Fibroblast of skin of right quadriceps (primary cell): ENCODE results near the gene TRAF4.
"Not testable (repeated sequence)": the region's sequence is repeated elsewhere in the genome, so short reads cannot be mapped to it uniquely, and the experiment has no call there.

Source experiments
- DNase-seq: peaks from one replicate; pipeline ENCODE4 v3.0.0-alpha.2; 2013

Gene TRAF4

DNA sequence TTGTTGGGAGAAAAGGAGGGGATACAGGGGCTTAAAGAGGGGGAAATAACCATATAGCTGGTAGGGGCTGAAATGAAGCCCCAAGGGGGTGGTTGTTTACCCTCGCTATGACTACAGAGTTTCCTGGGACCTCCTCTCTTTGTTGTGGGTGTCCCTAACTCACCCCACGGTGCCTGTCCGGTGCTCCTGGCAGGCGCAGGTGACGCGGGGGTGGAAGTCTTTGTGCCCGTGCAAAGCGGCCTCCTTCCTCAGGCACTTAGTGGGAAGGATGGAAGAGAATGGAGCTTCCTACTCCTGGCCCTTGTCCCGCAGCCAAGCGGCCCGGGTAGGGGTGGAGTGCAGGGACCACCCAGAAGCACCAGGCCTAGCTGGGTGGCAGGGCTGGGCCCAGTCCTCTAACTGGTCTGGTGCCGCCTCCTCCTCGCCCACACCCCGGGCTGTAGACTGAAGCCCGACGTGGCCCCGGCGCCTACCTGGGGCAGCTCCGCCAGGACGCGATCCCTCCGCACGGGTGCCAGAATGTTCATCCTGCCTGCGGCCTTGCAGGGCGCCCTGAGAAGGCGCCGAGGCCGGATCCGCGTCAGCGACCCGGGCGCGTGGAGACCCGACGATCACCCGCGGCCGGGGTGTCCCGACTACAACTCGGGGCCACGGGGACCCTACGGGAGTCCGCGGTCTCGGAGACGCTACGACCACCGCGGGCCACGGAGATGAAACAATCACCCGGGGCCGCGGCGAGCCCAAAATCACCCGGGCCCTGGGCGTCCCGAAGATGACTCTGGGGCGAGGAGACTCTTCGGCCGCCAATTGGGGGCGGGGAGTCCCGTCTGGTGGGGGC, 26.9 kb upstream of the TRAF4 start:
- DNase-seq, result peak; percentile 28

DNA sequence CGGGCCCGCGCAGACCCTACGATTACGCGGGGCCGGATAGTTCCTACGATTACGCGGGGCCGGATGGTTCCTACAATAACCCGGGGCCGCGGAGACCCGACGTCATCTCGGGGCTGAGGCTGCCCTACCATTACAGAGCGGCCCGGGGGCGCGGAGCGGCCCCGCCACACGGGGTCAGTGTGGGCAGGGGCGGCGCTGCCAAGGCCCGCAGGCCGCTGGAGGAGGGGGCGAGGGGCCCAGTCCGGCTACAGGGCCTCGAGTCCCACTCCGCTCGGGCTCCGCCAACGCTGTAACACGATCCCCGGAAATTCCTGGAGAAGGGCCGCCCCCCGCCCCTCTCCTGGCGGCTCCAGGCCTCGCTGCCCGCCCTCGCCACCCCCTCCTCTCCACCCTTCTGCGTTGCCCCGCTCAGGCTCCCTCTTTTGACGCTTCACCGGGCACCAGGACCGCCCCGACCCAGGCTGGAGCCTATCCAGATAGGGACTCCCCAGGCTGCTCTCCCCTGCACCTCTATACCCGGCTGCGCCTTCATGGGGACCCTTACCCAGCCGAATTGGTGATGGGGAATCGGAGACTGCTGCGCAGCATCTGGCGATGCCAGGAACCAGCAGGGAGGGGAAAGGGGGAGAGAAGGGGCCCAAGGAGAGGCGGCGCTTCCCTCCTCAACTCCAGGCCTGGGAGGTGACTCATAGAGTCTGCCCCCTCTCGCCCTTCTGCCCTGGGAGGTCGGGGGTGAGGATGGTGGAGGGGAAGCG, 26.1 kb upstream of the TRAF4 start, which contains the start of gene RAB34:
Gene RAB34, minus strand, starts transcription at position 291 of the 755 bp plus-strand sequence. CDS start 602 bp downstream, outside the sequence.
- DNase-seq, result peak; percentile 93

DNA sequence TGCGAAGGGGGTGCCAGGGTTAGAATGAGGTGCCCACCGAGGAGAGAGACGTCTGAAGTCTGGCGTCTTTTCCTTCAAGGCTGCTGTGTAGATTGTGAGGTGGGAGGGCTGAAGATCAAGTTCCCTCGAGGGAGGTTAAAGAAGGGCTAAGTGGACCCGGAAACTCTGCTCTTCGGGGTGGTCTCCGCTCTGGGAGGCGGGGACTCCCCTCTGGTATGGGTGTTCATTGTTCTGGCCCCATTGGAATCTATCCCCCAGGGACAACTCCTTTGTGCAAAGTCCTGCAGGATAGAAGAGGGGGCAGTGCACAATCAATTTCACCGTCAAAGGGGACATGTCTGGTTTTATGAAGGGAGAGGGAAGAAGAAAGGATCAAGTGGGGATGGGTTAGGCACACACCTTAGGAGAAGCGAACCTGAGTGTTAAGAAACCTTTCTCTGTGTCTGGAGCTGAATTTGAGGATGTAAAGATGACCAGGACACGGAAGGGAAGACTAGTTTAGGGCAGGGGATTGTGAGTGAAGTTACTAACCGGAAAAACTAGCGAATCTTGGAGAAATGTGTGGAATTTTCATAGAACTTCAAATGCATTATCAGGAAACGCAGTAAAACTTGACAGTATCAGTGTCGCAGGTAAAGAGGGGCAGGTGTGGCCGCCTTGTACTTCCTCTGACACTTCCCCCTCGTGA, 25.3 kb upstream of the TRAF4 start:
- peak; percentile 57 for DNase-seq

DNA sequence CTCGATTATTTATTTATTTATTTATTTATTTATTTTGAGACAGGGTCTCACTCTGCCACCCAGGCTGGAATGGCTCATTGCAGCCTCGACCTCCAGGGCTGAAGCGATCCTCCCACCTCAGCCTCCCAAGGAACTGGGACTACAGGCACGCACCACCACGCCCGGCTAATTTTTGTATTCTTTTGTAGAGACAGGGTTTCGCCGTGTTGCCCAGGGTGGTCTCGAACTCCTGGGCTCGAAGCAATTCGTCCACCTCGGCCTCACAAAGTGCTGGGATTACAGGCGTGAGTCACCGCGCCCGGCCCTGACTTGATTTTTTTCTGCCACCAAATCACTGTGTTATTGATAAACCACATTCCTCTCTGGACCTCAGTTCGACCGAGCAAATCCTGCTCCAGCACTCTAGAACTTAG, 24.8 kb upstream of the TRAF4 start:
- DNase-seq, result no peak

DNA sequence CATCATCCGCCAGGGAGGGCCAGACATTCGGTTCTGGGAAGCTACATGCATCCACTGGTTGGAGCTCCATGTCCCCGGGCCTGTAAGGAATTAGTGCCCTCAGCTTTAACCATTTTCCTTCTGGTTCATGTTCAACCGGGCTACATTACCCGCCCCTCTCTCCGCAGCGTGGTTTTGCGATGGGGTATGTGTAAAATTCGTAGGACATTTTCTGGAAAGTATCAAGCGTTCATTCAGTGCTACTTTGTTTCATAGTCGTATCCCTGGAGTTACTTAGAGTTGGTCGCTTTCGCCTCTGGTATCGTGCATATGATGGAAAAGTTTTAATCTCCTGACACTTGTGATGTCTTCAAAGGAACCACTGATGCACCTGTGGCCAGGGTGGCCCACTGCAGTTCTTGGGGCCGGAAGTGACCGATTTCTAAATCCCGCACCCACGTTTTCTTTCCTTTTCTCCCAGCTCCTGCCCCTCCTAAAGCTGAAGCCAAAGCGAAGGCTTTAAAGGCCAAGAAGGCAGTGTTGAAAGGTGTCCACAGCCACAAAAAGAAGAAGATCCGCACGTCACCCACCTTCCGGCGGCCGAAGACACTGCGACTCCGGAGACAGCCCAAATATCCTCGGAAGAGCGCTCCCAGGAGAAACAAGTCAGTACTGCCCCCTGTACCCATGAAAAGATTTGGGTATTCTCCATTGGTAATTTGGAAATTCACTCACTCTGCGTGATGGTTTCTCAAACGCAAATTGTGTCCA, 23.4 kb upstream of the TRAF4 start:
- DNase-seq, result no peak

DNA sequence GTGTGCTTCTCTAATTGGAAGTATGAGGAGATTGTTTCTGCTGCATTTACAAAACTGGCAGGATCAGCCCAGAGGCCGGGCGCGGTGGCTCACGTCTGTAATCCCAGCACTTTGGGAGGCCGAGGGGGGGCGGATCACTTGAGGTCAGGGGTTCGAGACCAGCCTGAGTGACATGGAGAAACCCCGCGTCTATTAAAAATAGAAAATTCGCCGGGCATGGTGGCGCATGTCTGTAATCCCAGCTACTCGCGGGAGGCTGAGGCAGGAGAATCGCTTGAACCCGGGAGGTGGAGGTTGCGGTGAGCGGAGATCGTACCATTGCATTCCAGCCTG, 22.8 kb upstream of the TRAF4 start:
- not testable (repeated sequence) for DNase-seq

DNA sequence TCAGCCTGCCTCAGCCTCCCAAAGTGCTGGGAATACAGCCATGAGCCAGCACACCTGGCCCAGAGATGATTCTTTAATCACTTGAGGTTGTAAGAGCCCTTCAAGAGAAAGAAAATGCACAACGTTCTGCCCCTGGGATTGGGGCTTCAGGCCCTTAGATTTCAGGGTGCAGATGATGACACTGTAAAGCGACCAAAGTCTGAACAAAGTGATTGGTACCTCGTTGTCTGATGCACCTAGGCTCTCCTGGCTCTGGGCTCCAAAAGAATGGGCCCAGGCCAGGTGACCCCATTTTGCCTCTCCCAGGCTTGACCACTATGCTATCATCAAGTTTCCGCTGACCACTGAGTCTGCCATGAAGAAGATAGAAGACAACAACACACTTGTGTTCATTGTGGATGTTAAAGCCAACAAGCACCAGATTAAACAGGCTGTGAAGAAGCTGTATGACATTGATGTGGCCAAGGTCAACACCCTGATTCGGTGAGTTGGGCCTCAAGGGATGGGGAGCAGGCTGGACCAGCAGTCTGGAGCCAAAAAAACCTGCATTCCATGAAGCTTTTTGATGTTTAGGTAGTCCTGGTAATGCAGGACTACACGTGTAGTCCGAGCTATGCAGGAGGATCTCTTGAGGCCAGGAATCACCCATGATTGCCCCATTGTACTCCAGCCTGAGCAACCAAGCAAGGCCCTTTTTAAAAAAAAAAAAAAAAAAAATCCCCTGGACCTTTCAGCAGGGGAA, 21.2 kb upstream of the TRAF4 start:
- DNase-seq, result no peak

DNA sequence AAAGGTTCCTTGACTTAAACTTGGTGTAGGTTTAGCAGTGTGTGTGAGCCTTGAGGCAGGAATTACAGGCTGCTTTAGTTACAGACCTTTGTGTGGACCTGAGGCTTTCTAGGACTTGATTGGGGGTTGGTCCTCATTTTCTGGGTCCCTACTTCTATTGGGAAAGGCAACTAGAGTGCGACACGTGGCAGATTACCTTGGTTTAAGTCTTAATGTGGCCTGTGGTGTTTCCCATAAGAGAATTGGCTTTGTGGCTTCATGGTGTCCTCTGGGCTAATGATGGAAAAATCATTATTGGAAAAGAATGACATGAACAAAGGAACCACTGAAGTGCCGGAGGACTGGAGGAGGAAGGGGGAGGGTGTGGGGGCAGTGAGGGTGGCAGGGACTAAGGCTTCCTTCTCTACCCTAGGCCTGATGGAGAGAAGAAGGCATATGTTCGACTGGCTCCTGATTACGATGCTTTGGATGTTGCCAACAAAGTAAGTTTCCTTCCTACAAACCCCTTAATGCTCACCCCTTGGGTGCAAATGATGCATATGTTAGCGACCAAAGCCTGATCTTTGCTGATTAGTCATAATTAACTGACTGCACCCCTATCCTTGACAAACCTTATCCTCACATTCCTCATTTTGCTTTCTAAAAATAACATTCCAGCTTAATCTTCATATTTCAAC, 20.5 kb upstream of the TRAF4 start:
- DNase-seq, result no peak

DNA sequence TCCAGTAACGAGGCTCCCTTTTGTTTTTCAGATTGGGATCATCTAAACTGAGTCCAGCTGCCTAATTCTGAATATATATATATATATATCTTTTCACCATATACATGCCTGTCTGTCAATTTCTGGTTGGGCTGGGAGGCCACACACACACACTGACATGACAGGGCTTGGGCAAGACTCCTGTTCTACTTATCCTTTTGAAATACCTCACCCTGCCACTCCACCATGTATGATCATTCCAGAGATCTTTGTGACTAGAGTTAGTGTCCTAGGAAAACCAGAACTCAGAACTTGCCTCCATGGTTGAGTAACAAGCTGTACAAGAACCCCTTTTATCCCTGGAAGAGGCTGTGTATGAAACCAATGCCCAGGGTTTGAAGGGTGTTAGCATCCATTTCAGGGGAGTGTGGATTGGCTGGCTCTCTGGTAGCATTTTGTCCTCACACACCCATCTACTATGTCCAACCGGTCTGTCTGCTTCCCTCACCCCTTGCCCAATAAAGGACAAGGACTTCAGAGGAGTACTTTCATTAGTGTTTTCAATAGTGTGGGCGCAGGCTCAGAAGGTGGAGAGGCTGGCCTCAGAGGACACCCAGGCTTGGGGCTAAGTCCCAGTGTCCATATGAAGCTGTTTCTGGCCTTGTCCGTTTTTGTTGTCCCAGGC, 19.8 kb upstream of the TRAF4 start:
- DNase-seq, result not testable (repeated sequence)

DNA sequence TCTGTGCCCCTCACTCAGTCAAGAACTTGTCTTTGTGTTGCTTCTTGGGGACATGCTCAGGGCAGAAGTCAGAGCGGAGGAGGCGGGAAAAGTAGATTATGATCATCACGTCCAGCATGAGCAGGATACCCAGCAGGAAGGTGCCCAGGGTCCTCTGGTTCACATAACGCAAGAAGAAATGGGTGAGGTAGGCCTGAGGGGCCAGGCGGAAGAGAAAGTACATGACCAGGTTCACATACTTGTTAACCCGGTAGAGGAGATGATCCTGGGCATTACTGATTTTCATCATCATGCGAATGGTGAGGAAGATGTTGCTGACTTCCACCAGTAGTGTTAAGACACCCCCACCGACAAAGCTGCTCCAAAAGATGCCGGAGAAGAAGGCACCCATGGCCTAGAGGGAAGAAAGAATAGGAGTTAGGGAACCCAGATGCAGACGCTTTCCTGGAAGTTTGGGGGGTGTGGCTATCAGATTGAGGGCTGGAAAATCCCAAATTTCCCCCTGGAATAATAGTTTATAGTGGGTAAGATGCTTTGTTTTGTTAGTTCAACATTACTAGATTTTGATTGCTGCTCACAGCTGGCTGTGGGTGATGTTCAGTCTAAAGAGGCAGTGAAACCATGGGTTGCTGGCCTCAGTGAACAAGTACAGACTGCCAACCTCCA, 19.2 kb upstream of the TRAF4 start:
- DNase-seq, result no peak

DNA sequence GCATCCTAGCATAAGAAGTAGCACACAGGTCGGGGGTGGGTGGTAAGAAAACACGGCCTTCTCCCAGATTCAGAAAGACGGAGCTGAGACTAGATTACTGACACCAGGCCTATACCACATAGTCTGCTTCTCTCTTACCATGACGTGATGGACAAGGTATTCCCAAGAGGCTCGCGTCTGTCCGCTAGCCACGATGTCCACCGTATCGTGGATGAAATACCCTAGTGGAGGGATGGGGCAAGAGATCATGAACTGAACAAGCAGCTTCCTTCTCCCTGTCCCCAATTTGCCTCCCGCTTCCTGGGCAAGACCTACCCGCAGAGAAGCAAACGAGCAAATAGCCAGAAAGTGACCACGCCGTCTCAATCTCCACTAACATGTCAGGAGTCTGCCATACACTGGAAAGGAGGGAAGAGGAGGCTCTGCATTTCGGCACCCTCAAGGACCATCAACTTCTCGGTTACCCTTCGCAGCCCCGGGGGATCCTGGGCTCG, 18.6 kb upstream of the TRAF4 start:
- peak; percentile 50 for DNase-seq

DNA sequence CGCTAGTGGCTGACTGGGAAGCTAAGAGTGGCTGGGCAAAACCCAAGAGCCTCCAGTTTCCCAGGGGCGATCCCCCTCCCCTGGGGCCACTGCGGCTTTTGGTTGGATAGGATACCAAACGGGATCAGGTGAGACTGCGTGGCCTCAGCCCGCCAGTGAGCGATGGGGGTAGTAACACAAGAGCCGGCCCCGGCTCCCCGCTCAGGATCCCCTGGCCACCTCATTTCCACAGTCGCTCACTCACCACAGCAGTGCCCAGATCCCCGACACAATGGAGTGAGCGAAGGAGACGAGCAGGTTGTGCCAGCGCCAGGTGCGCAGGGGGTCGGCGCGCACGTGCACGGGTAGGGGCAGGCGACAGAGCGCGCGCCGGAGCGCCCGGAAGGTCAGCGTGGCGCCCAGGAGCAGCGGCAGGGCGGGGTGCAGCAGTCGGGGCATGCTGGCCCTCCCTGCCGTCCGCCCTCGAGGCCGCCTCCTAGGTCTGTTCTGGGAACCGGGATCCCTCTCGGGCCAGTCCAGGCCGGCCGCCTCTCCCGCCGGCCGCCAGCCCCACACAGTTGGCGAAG, 18.1 kb upstream of the TRAF4 start:
- no peak for DNase-seq

DNA sequence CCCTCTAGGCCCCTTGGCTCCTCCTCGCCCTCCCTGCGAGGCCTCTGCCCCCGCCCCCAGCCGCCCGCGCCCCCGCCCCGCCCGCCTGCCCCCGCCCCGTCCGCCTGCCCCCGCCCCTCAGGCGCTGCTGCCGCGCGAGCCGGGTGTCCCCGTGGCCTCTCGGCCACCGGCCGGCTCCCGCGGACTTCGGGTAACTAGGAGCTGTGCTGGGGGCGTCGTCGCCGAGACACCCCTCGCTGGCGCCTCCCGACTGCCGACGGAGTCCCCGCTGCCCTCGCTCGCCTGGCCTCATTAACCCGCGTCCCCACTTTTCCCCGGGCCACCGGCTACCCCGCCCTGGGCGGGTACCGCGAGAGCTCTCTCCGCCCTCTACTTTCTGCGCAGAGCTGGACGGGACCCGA, 17.6 kb upstream of the TRAF4 start, which contains the start of gene TLCD1:
Gene TLCD1, minus strand, starts transcription at position 8 of the 401 bp plus-strand sequence. CDS start 136 bp downstream, outside the sequence.
- DNase-seq, result peak; percentile 62

DNA sequence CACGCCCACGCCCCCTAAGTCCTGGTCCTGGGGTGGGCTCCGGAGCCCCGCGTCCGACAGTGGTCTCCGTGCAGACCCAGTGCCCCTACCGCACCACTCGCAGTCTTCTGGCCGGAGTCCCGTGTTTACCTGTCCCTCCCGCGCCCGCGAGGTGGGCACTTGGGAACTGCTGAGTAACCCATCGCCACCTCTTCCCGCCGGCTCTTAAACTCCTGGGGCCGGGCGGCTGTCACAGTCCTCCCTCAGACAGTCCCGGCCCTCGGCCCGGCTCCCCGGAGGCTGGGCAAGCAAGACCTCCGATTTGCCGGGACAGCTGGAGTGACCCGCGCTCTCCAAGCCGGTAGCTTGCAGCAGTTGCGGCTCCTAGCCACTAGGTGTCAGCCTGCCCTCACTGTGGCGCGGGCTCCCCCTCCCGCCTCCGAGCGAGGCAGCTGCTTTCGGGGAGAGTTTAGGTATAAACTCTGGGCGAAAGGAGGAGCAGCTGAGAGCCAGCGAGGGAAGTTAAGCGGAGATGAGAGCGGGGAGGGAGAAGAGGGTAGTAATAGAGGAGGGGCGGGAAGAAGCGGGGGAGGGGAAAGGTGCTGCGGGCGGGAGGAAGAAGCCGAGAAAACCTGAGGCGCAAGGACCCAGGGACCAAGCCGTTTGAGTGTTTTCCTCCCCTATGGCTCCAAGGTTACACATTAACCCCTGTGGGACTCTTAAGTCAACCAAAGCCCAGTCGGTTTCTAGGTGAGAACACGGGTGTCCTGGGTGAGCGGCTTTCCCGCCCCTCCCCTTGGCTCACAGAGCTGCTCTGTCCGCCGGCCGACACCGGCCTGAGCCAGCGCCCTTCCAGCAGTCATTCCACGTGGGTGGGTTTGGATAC, 17.0 kb upstream of the TRAF4 start:
- DNase-seq, result peak; percentile 94

DNA sequence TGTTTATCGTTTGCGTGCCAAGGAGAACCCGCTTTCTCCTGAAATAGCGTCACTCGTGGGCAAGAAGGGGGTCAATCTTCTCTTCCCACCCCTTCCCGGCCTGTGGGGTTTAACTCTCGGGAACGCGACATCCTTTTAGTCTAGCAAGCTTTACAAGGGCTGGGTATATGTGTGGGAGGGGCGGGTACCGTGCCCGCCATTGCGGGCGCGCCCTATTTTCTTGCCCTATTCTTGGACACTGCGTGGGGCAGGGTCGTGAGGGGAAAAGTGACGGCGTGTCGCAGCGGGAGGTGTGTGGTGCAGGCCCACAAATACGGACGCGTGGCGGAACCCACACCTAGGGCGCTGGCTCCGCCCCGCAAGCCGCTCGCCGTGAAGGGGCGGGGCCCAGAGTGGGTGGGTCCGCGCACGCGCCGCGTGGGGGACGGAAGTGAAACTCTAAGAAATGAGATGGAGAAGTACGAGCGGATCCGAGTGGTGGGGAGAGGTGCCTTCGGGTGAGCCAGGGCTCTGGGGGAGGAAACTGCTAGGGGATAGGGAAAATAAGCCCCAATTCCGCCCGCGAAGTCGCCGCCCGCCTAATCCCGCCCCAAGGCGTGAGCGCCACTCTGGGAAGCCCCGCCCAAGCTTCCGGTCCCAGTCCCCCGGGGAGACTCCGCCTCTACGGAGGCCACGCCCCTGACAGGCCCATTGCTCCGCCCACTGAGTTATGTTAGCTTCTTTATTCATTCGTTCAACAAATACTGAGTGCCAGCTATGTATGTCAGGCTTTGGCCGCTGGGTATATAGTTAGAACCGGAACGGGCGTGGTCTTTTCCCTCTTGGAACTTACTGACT, 15.2 kb upstream of the TRAF4 start, which contains the start of gene NEK8:
Gene NEK8, plus strand, starts transcription at position 425 of the 837 bp plus-strand sequence. Its CDS starts 26 bp downstream, at position 451.
- DNase-seq, result peak; percentile 91

DNA sequence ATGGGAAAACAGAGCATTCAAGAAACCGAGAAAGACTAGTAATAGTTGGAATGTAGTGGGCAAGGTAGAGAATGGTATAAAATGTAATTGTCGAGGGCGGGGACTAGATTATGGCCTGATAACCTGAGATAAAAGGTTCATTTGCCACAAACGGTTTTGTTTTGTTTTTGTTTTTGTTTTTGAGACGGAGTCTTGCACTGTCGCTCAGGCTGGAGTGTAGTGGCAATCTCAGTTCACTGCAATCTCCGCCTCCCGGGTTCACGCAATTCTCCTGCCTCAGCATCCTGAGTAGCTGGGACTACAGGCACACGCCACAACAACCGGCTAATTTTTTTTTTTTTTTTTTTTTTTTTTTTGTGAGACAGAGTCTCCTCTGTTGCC, 13.9 kb upstream of the TRAF4 start:
- DNase-seq, result no peak

DNA sequence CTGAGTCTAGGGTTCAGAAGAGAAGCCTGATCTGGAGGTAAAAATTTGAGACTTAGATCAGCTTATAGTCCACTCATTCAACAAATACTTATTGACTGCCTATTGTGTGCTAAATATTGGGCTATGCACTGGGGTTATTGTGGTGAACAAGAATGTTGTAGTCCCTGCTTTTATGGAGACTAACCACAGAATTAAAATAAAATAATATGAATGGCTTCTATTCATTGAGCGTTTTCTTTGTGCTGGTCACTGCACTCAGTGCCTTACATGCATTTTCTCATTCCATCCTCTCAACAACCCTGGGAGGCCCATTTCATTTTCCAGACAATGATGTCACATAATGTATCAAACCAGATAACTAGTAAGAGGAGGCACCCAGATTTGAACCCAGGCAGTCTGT, 10.5 kb upstream of the TRAF4 start:
- no peak for DNase-seq
